Heart left ventricle (tissue), 16 donors: ENCODE data around the gene TLK1. TPM values are rescaled to one million over a fixed set of nuclear protein-coding genes. Genes with fewer than 3 reads are reported as not detected.
"Not testable (repeated sequence)": the region's sequence is repeated elsewhere in the genome, so short reads cannot be mapped to it uniquely, and the experiment has no call there.

Experiments used
- ATAC-seq, 4 donors: fragments of 200-7000 bp; cut with Tn5 transposase; one replicate each; pipeline ENCODE4 v1.9.1; 2020 to 2022; ENCODE audit warnings: moderate library complexity in 4 of 4, mild to moderate bottlenecking in 3 of 4, moderate number of reproducible peaks in 1 of 4
- DNase-seq, 5 donors: peaks; one replicate each; pipeline ENCODE4 v3.0.0-alpha.2; 2020
- H3K27ac ChIP-seq, 12 donors: fragments of 200-600 bp; sonication (generic) in 4 of 12; one replicate each; pipeline versions ENCODE4 v1.5.0 to v1.8.0; 2016 to 2022; ENCODE audit warnings: mild to moderate bottlenecking in 2 of 12
- H3K27me3 ChIP-seq, 9 donors: fragments of 200-600 bp; sonication (generic) in 2 of 9; one replicate each; pipeline versions ENCODE4 v1.5.1 to v1.8.0; 2016 to 2022; ENCODE audit warnings: mild to moderate bottlenecking in 3 of 9
- H3K36me3 ChIP-seq, 9 donors: fragments of 200-600 bp; sonication (generic) in 2 of 9; one replicate each; pipeline versions ENCODE4 v1.5.0 to v1.8.0; 2018 to 2022; ENCODE audit warnings: mild to moderate bottlenecking in 2 of 9
- H3K4me1 ChIP-seq, 12 donors: fragments of 200-600 bp; sonication (generic) in 4 of 12; one replicate each; pipeline versions ENCODE4 v1.5.0 to v1.8.0; 2016 to 2022; ENCODE audit warnings: mild to moderate bottlenecking in 3 of 12
- H3K4me3 ChIP-seq, 12 donors: fragments of 200-600 bp; sonication (generic) in 4 of 12; one replicate each; pipeline versions ENCODE4 v1.5.0 to v1.8.0; 2017 to 2022; ENCODE audit warnings: mild to moderate bottlenecking in 9 of 12, moderate library complexity in 4 of 12
- H3K9me3 ChIP-seq, 12 donors: fragments of 200-600 bp; sonication (generic) in 4 of 12; one replicate each; pipeline versions ENCODE4 v1.5.0 to v1.8.0; 2016 to 2022; ENCODE audit warnings: mild to moderate bottlenecking in 1 of 12
- POLR2A ChIP-seq, 2 donors: fragments of 450-650 bp; IDR thresholded peaks; one replicate each; pipeline ENCODE4 v1.6.1; 2017; ENCODE audit warnings: antibody characterized with exemption in 2 of 2, mild to moderate bottlenecking in 2 of 2, moderate library complexity in 2 of 2
- WGBS, 4 donors: extraction: QIAGEN DNeasy Blood & Tissue Kit in 2 of 4; methylation state at CpG; one replicate each; pipeline versions ENCODE4 v1.1.5 to v1.1.7; 2013 to 2018; 5-methylcytosine and 5-hydroxymethylcytosine counted together
- intact Hi-C, 10 donors: fragments of 100-400 bp; cut with DNase I; formaldehyde crosslinking; loops; one replicate each; pipeline versions ENCODE4 v1.11.1 to v1.14.2; 2022
- polyA plus RNA-seq, 2 donors: library from polyadenylated mRNA; stranded (reverse); fragments of 200-250 nt; gene quantifications; one replicate each; pipeline ENCODE4 v1.2.3, GENCODE V29; 2013
- total RNA-seq, 9 donors: library from RNA; depleted of rRNA in 2 of 9; stranded (reverse); fragments of >200 nt in 2 of 9; fragmentation: NEBNext Ultra II Directional in 3 of 9; extraction: Animal tissue kit (Norgen Biotek cat#: 25700) in 3 of 9; gene quantifications; one replicate each; pipeline versions ENCODE4 v1.1.0 to v1.2.4, GENCODE V29; 2016 to 2023
- TF ChIP-seq, protein P1 (sequence below), 12 donors: fragments of 200-600 bp; sonication (generic) in 4 of 12; IDR thresholded peaks; one replicate each; pipeline versions ENCODE4 v1.5.0 to v1.8.0; 2018 to 2022; ENCODE audit warnings: antibody characterized with exemption in 12 of 12, mild to moderate bottlenecking in 5 of 12
- donor health status: ischemic (EF 13 %, LVEDD 7.1; RV severe dilation, severe dysfunction).
- donor health status: healthy with polysubstance abuse.
- donor health status: DM: no; HTN: yes; CAD: no.
- donor health status: DM: no; HTN: no; CAD: no.
- donor health status: ischemic (EF 25% LVEDD 6.9; RV normal size, moderate dysfunction).
- donor health status: ischemic (EF 25% LVEDD 5.7; RV mildly dilated, moderate dysfunction).
- donor health status: healthy.
- donor health status: DM: yes; HTN: yes; CAD: no.
- donor health status: ischemic (EF 35%, LVEDD 5.7; RV mildly dilated, moderate dysfunction).
- donor health status: nonischemic (EF 11% LVEDD 7.7; RV severe dilation, severe dysfunction).
- donor health status: DM: yes; HTN: yes; CAD: no.
- donor health status: PGD.
- donor health status: ischemic (EF 29% LVEDD 5.4; RV normal size, mild dysfunction).
- donor health status: nonischemic (EF 23%, LVEDD 6.1; RV moderate dilation, normal function).

The TLK1 gene
- total and polyA plus RNA-seq, 11 donors: 7.2 to 41.4 (median 26.8) TPM

DNA sequence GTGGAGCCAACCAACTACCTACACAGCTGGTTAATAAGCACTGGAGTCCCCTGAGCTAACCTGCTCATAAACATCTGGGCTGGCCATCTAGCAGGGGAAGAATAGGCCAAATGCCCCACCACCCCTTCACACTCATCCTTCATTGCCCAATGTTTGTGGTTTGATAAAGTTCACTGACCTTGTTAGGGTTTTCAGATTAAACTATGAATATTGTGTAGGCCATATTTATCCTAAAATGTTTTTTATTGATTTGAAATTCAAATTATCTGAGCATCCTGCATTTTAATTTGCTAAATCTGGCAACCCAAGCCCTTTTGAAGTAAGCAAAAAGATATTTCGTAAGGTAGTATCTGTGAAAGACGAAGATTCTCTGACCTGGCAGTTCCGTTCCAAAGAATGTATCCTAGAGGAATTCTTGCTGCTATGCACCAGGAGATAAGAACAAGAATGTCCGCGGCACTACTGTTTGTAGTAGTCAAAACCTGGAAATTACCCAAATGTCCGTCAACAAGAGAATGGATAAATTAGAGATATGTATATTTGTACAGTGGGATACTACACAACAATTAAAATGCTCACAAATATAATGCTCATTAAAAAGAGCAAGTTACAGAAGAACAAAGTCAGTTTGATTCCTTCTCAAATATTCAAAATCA is 5.8 kb upstream of the TLK1 start:
- peaks cover 0 to 22% (median 0%) of the 10 kb centered on the region in 12 donors for H3K4me1 ChIP-seq
- no peak for DNase-seq
- H3K4me3 ChIP-seq: no peak overlapping the region
- H3K9me3 ChIP-seq: no peaks in the 10 kb centered on the region
- intact Hi-C loops: loop anchor here in 4 of 10 donors (10.0 kb wide), 3 partner anchors 178 to 268 kb away; partner anchors contain the start of genes DCAF17 (in 2 of the 4) and METTL8 (in 2 of the 4)
- no peaks in the 10 kb centered on the region for H3K36me3 ChIP-seq
- no peak for ATAC-seq
- H3K27ac ChIP-seq: no peak overlapping the region
- H3K27me3 ChIP-seq: no peaks in the 10 kb centered on the region
- 37 to 57% (median 50%) methylated on average over 6 of the region's 6 CpGs for WGBS, 4 donors
- TF ChIP-seq, protein P1, sequence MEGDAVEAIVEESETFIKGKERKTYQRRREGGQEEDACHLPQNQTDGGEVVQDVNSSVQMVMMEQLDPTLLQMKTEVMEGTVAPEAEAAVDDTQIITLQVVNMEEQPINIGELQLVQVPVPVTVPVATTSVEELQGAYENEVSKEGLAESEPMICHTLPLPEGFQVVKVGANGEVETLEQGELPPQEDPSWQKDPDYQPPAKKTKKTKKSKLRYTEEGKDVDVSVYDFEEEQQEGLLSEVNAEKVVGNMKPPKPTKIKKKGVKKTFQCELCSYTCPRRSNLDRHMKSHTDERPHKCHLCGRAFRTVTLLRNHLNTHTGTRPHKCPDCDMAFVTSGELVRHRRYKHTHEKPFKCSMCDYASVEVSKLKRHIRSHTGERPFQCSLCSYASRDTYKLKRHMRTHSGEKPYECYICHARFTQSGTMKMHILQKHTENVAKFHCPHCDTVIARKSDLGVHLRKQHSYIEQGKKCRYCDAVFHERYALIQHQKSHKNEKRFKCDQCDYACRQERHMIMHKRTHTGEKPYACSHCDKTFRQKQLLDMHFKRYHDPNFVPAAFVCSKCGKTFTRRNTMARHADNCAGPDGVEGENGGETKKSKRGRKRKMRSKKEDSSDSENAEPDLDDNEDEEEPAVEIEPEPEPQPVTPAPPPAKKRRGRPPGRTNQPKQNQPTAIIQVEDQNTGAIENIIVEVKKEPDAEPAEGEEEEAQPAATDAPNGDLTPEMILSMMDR (IDR thresholded peaks at IDR 0.05): no peak
- TF ChIP-seq POLR2A (IDR thresholded peaks at IDR 0.05): no peak

DNA sequence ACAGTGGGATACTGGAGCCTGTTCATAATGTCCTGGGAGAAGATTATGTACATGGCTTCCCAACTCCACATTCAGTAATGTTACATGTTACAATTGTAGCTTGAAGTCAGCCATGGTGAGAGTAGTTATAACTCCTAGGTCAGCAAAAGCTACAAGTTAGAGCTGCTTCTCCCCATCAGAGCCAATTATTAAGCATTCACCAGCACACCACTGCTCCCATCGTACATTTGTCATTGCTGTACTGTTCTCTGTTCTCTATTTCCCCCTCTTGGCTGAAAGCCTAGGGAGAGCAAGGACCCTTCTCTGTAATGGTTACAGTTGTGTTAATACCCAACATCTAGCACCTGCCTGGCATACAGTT is 5.3 kb upstream of the TLK1 start:
- TF ChIP-seq POLR2A (IDR thresholded peaks at IDR 0.05): no peak
- TF ChIP-seq, protein P1 (IDR thresholded peaks at IDR 0.05): no peak
- Histone ChIP-seq H3K4me3 (no peak overlapping the region), H3K27me3 (no peaks in the 10 kb centered on the region), H3K9me3 (no peaks in the 10 kb centered on the region), H3K27ac (no peak overlapping the region), H3K4me1 (peaks cover 0 to 23% (median 0%) of the 10 kb centered on the region in 12 donors), H3K36me3 (no peaks in the 10 kb centered on the region)
- intact Hi-C loops: loop anchor here in 4 of 10 donors (10.0 kb wide), 3 partner anchors 179 to 269 kb away; partner anchors contain the start of genes DCAF17 (in 2 of the 4) and METTL8 (in 2 of the 4)
- 71 to 93% (median 78%) methylated on average over 1 of the region's 1 CpG for WGBS, 4 donors
- ATAC-seq: no peak
- DNase-seq: no peak

DNA sequence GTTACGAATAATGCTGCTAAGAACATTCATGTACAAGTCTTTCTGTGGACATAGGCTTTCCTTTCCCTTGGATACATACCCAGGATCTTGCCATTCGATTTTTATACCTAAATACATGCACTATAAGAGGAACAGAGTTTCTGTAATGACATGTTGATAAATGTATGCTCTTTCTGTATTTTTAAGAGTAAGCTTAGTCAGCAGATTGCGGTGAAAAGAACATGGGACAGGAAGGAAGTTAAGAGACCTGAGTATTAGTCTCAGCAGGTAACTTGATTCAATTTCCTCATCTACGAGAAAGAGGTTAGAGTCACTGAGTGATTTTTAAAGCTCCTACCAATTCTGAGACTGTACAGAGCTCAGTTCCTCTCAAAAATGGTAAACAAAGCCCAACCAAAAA is 2.6 kb upstream of the TLK1 start:
- Histone ChIP-seq H3K27me3 (no peaks in the 10 kb centered on the region), H3K4me1 (peaks cover 0 to 33% (median 8%) of the 10 kb centered on the region in 12 donors), H3K9me3 (no peaks in the 10 kb centered on the region), H3K4me3 (no peak overlapping the region), H3K36me3 (no peaks in the 10 kb centered on the region), H3K27ac (peak overlapping the region in 1 of 12 donors; percentile 54)
- WGBS, 4 donors: 85 to 96% (median 86%) methylated on average over 4 of the region's 4 CpGs
- no peak for DNase-seq
- no peak for ATAC-seq
- intact Hi-C loops: loop anchor here in 9 of 10 donors (5.0 to 10.0 kb wide), 7 partner anchors 81 to 272 kb away; partner anchors contain the start of genes DCAF17 (in 4 of the 9) and METTL8 (in 4 of the 9)
- no peak for TF ChIP-seq POLR2A (IDR thresholded peaks at IDR 0.05)
- TF ChIP-seq, protein P1 (IDR thresholded peaks at IDR 0.05): no peak

- not testable (repeated sequence) for DNase-seq
- 90 to 95% (median 93%) methylated on average over 9 of the region's 9 CpGs for WGBS, 4 donors
Observed at GRCh38 chr2:171162522-171163197, 2.0 kb upstream of the TLK1 start.

More at GRCh38 chr2:171162522-171163197, 2.0 kb upstream of the TLK1 start:
- Histone ChIP-seq H3K27ac (peak overlapping the region in 1 of 12 donors; percentile 54), H3K4me1 (peaks cover 0 to 38% (median 11%) of the 10 kb centered on the region in 12 donors)
- not testable (repeated sequence) for H3K9me3 ChIP-seq, H3K4me3 ChIP-seq, H3K36me3 ChIP-seq, ATAC-seq, H3K27me3 ChIP-seq
- intact Hi-C loops: loop anchor here in 9 of 10 donors (5.0 to 10.0 kb wide), 7 partner anchors 80 to 272 kb away; partner anchors contain the start of genes DCAF17 (in 4 of the 9) and METTL8 (in 4 of the 9)
